ENCODE data around the gene NXPE3. TPM values are rescaled to one million over a fixed set of nuclear protein-coding genes. Genes with fewer than 3 reads are reported as not detected.

NXPE3 gene
- total RNA-seq, 1 experiment from 2014 or later: 37.6 TPM

- H3K4me3 ChIP-seq (ENCODE audit: low read depth, low read length, poor library complexity, severe bottlenecking): no peak overlapping the region
- CTCF ChIA-PET: no interaction called here
- no peak for TF ChIP-seq CTCF (conservative IDR thresholded peaks at IDR 0.05; ENCODE audit: low read depth, low read length)
- no peak for TF ChIP-seq EZH2 (IDR thresholded peaks at IDR 0.05; ENCODE audit: borderline replicate concordance, low read depth, low read length, poor library complexity, severe bottlenecking)
- DNase-seq (ENCODE audit: low spot score): no peak
- H3K4me1 ChIP-seq (ENCODE audit: insufficient read depth, low read length, poor library complexity, severe bottlenecking): no peaks in the 10 kb centered on the region
- no TSS peak for BruUV-seq (replicated peaks)
- intact Hi-C loops (cut with micrococcal nuclease; ENCODE audit: unreplicated experiment): no loop called here
- H3K27me3 ChIP-seq (replicated peaks; ENCODE audit: insufficient read depth, low read depth, low read length, poor library complexity): no peaks in the 10 kb centered on the region
- POLR2A ChIA-PET (ENCODE audit: low non-redundant PET): no interaction called here
- no peaks in the 10 kb centered on the region for H3K9me3 ChIP-seq (ENCODE audit: low read depth, low read length, poor library complexity, severe bottlenecking)
- no peak overlapping the region for H3K27ac ChIP-seq (ENCODE audit: low read depth, low read length, poor library complexity, severe bottlenecking)
- no peaks in the 10 kb centered on the region for H3K36me3 ChIP-seq (ENCODE audit: insufficient read depth, low read length, poor library complexity, severe bottlenecking)
Observed at GRCh38 chr3:101840066-101840465, 61.1 kb downstream of the NXPE3 start.

GRCh38 chr3:101842245-101842934 lies 63.4 kb downstream of the NXPE3 start:
- Histone ChIP-seq H3K9me3 (ENCODE audit: low read depth, low read length, poor library complexity, severe bottlenecking) (no peaks in the 10 kb centered on the region), H3K4me3 (ENCODE audit: low read depth, low read length, poor library complexity, severe bottlenecking) (no peak overlapping the region), H3K36me3 (ENCODE audit: insufficient read depth, low read length, poor library complexity, severe bottlenecking) (no peaks in the 10 kb centered on the region), H3K4me1 (ENCODE audit: insufficient read depth, low read length, poor library complexity, severe bottlenecking) (no peaks in the 10 kb centered on the region), H3K27me3 (replicated peaks; ENCODE audit: insufficient read depth, low read depth, low read length, poor library complexity) (no peaks in the 10 kb centered on the region), H3K27ac (ENCODE audit: low read depth, low read length, poor library complexity, severe bottlenecking) (no peak overlapping the region)
- intact Hi-C loops (cut with micrococcal nuclease; ENCODE audit: unreplicated experiment): no loop called here
- ChIA-PET CTCF (interaction anchor here (0.6 kb wide), 1 partner anchor 383 kb away, joined by 5 read pairs; no protein-coding TSS in a partner anchor), POLR2A (ENCODE audit: low non-redundant PET) (no interaction called here)
- no peak for TF ChIP-seq CTCF (conservative IDR thresholded peaks at IDR 0.05; ENCODE audit: low read depth, low read length)
- TF ChIP-seq EZH2 (IDR thresholded peaks at IDR 0.05; ENCODE audit: borderline replicate concordance, low read depth, low read length, poor library complexity, severe bottlenecking): no peak
- BruUV-seq (replicated peaks): no TSS peak
- peak; percentile 57 for DNase-seq (ENCODE audit: low spot score)

GRCh38 chr3:101842935-101843330 lies 63.9 kb downstream of the NXPE3 start:
- Histone ChIP-seq H3K36me3 (ENCODE audit: insufficient read depth, low read length, poor library complexity, severe bottlenecking) (no peaks in the 10 kb centered on the region), H3K4me3 (ENCODE audit: low read depth, low read length, poor library complexity, severe bottlenecking) (no peak overlapping the region), H3K27me3 (replicated peaks; ENCODE audit: insufficient read depth, low read depth, low read length, poor library complexity) (no peaks in the 10 kb centered on the region), H3K9me3 (ENCODE audit: low read depth, low read length, poor library complexity, severe bottlenecking) (no peaks in the 10 kb centered on the region), H3K4me1 (ENCODE audit: insufficient read depth, low read length, poor library complexity, severe bottlenecking) (no peaks in the 10 kb centered on the region), H3K27ac (ENCODE audit: low read depth, low read length, poor library complexity, severe bottlenecking) (no peak overlapping the region)
- no peak for TF ChIP-seq EZH2 (IDR thresholded peaks at IDR 0.05; ENCODE audit: borderline replicate concordance, low read depth, low read length, poor library complexity, severe bottlenecking)
- TF ChIP-seq CTCF (conservative IDR thresholded peaks at IDR 0.05; ENCODE audit: low read depth, low read length): no peak
- DNase-seq (ENCODE audit: low spot score): no peak
- BruUV-seq (replicated peaks): no TSS peak
- POLR2A ChIA-PET (ENCODE audit: low non-redundant PET): no interaction called here
- intact Hi-C loops (cut with micrococcal nuclease; ENCODE audit: unreplicated experiment): no loop called here
- CTCF ChIA-PET: interaction anchor here (0.6 kb wide), 1 partner anchor 382 kb away, joined by 5 read pairs; no protein-coding TSS in a partner anchor

Measured in A673 (cell line).